ENCODE results near the gene NCK2. TPM values are rescaled to one million over a fixed set of nuclear protein-coding genes. Genes with fewer than 3 reads are reported as not detected.
"Not testable (repeated sequence)": the region's sequence is repeated elsewhere in the genome, so short reads cannot be mapped to it uniquely, and the experiment has no call there.

Gene NCK2
- total RNA-seq, 3 donors from 2014 or later = 52.2 to 66.4 (median 57.6) TPM

GRCh38 chr2:105752691-105753358 lies 8.1 kb downstream of the NCK2 start:
- Histone ChIP-seq H3K9me3 (no peaks in the 10 kb centered on the region), H3K4me1 (ENCODE audit: low read depth) (peaks cover 7% of the 10 kb centered on the region), H3K4me3 (no peak overlapping the region), H3K36me3 (ENCODE audit: low read depth) (no peaks in the 10 kb centered on the region)
- no peak for TF ChIP-seq CTCF (IDR thresholded peaks at IDR 0.05)
- DNase-seq = no peak
- no peak for ATAC-seq
- intact Hi-C loops (cut with DNase I, micrococcal nuclease) = no loop called here

GRCh38 chr2:105753380-105753779 lies 8.7 kb downstream of the NCK2 start:
- H3K36me3 ChIP-seq (ENCODE audit: low read depth) = no peaks in the 10 kb centered on the region
- H3K4me3 ChIP-seq = no peak overlapping the region
- intact Hi-C loops (cut with DNase I, micrococcal nuclease) = no loop called here
- DNase-seq = no peak
- H3K4me1 ChIP-seq (ENCODE audit: low read depth) = peaks cover 5% of the 10 kb centered on the region
- no peaks in the 10 kb centered on the region for H3K9me3 ChIP-seq
- no peak for ATAC-seq
- TF ChIP-seq CTCF (IDR thresholded peaks at IDR 0.05) = no peak

GRCh38 chr2:105754011-105754410 lies 9.3 kb downstream of the NCK2 start:
- peak; percentile 60 for ATAC-seq
- intact Hi-C loops (cut with DNase I, micrococcal nuclease) = no loop called here
- Histone ChIP-seq H3K4me3 (no peak overlapping the region), H3K9me3 (no peaks in the 10 kb centered on the region), H3K36me3 (ENCODE audit: low read depth) (no peaks in the 10 kb centered on the region), H3K4me1 (ENCODE audit: low read depth) (peaks cover 4% of the 10 kb centered on the region)
- DNase-seq = no peak
- TF ChIP-seq CTCF (IDR thresholded peaks at IDR 0.05) = no peak

- ATAC-seq (no peak), DNase-seq (no peak)
- intact Hi-C loops (cut with DNase I, micrococcal nuclease) = no loop called here
- no peak for TF ChIP-seq CTCF (IDR thresholded peaks at IDR 0.05)
- Histone ChIP-seq H3K9me3 (no peaks in the 10 kb centered on the region), H3K36me3 (ENCODE audit: low read depth) (no peaks in the 10 kb centered on the region), H3K4me3 (no peak overlapping the region), H3K4me1 (ENCODE audit: low read depth) (peaks cover 4% of the 10 kb centered on the region)
Observed at GRCh38 chr2:105754994-105755393, 10.3 kb downstream of the NCK2 start.

- DNase-seq = no peak
- TF ChIP-seq CTCF (IDR thresholded peaks at IDR 0.05) = no peak
- Histone ChIP-seq H3K4me3 (no peak overlapping the region), H3K4me1 (ENCODE audit: low read depth) (peaks cover 4% of the 10 kb centered on the region), H3K36me3 (ENCODE audit: low read depth) (no peaks in the 10 kb centered on the region), H3K9me3 (no peaks in the 10 kb centered on the region)
- intact Hi-C loops (cut with DNase I, micrococcal nuclease) = no loop called here
- ATAC-seq = peak; percentile 6
Observed at GRCh38 chr2:105755895-105756294, 11.2 kb downstream of the NCK2 start.

- ATAC-seq (no peak), DNase-seq (no peak)
- no peak for TF ChIP-seq CTCF (IDR thresholded peaks at IDR 0.05)
- no peaks in the 10 kb centered on the region for H3K36me3 ChIP-seq (ENCODE audit: low read depth)
- no peak overlapping the region for H3K4me3 ChIP-seq
- intact Hi-C loops (cut with DNase I, micrococcal nuclease) = no loop called here
- peaks cover 4% of the 10 kb centered on the region for H3K4me1 ChIP-seq (ENCODE audit: low read depth)
- no peaks in the 10 kb centered on the region for H3K9me3 ChIP-seq
Observed at GRCh38 chr2:105756435-105756834, 11.7 kb downstream of the NCK2 start.

- intact Hi-C loops (cut with DNase I, micrococcal nuclease); H3K9me3 ChIP-seq; DNase-seq; H3K4me3 ChIP-seq; H3K4me1 ChIP-seq (ENCODE audit: low read depth); H3K36me3 ChIP-seq (ENCODE audit: low read depth); ATAC-seq: not testable (repeated sequence)
Observed at GRCh38 chr2:105756865-105757264, 12.2 kb downstream of the NCK2 start.
